ENCODE results near the gene GPR176.
A peak's percentile ranks its signal among the peaks of the same experiment; 100 is the strongest.

GPR176 gene

DNA sequence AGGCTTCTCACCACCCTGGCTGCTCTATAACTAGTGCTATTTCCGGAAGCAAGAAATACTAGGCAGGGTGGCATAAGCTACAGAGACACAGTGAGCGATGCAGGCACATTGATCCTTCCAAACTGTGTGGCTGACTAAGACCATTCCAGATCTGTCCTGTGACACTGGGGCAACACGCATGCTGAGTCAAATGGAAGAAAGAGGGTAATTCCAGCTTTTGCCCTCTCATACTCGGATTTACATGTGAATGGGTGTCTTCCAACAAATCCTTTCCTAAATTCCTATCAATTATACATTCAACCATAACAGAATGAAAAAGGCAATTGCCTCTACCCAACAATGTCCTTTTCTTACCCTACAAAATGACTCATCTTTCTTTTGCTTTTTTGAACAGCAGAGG lies 142.6 kb downstream of the GPR176 start:
- DNase-seq (ENCODE audit: insufficient read length, low spot score) (no peak), FAIRE-seq (peak; percentile 33)
- no peak for TF ChIP-seq POLR2A (IDR thresholded peaks at IDR 0.05; ENCODE audit: low read depth, low read length)

DNA sequence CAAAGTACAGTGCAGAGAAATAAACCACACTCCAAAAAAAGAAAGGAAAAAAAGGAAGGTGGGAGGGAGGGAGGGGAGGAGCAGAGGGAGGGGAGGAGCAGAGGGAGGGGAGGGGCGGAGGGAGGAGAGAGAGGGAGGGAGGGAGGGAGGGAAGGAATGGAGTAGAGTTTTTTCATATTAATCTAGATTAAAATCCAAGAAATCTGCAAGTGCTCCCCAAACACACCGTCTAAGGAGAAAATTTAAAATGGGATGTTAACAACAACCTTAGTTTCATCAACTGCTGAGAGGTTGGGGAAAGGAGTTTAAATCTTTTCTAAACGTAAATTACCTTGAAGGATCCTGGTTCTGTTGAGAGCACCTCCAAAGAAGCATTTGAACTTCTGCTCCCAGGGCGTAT lies 144.0 kb downstream of the GPR176 start:
- FAIRE-seq (no peak), DNase-seq (ENCODE audit: insufficient read length, low spot score) (no peak)
- TF ChIP-seq POLR2A (IDR thresholded peaks at IDR 0.05; ENCODE audit: low read depth, low read length) = no peak

- no peak for TF ChIP-seq POLR2A (IDR thresholded peaks at IDR 0.05; ENCODE audit: low read depth, low read length)
- FAIRE-seq = no peak
- no peak for DNase-seq (ENCODE audit: insufficient read length, low spot score)
Observed at GRCh38 chr15:39774688-39775267, 145.3 kb downstream of the GPR176 start.

- FAIRE-seq (peak; percentile 95), DNase-seq (ENCODE audit: insufficient read length, low spot score) (no peak)
- TF ChIP-seq POLR2A (IDR thresholded peaks at IDR 0.05; ENCODE audit: low read depth, low read length) = no peak
Observed at GRCh38 chr15:39770748-39771689, 149.0 kb downstream of the GPR176 start.

DNA sequence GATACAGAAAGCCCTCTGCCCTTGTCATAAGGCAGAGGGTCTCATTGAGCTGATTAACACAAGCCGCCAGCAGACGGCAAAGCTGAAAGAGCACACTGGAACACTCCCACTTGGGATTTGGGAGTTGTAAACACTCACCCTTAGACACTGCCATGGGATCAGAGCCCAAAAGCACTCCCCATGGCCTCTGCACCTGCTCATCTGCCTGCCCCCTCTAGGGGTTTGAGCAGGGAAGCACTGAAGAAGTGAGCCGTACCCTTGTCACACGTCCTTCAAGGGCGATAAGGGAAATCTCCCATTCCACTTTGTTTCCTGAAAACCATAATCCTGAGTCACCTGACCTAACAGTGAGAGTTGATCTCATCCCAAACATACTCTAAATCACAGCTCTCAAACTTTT lies 152.1 kb downstream of the GPR176 start:
- DNase-seq (ENCODE audit: insufficient read length, low spot score) = no peak
- TF ChIP-seq POLR2A (IDR thresholded peaks at IDR 0.05; ENCODE audit: low read depth, low read length) = no peak
- no peak for FAIRE-seq

DNA sequence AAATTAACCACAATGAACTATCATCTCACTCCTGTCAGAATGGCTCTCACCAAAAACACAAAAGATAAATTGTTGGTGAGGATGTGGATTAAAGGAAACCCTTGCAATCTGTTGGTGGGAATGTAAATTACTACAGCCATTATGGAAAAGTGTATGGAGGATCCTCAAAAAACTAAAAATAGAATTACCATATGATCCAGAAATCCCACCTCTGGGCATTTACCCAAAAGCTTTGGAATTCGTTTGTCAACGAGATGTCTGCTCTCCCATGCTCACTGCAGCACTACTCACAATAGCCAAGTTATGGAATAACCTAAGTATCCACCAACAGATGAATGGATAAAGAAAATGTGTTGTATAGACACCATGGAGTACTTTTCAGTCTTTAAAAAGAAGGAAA lies 159.1 kb downstream of the GPR176 start:
- no peak for FAIRE-seq
- TF ChIP-seq POLR2A (IDR thresholded peaks at IDR 0.05; ENCODE audit: low read depth, low read length) = no peak

DNA sequence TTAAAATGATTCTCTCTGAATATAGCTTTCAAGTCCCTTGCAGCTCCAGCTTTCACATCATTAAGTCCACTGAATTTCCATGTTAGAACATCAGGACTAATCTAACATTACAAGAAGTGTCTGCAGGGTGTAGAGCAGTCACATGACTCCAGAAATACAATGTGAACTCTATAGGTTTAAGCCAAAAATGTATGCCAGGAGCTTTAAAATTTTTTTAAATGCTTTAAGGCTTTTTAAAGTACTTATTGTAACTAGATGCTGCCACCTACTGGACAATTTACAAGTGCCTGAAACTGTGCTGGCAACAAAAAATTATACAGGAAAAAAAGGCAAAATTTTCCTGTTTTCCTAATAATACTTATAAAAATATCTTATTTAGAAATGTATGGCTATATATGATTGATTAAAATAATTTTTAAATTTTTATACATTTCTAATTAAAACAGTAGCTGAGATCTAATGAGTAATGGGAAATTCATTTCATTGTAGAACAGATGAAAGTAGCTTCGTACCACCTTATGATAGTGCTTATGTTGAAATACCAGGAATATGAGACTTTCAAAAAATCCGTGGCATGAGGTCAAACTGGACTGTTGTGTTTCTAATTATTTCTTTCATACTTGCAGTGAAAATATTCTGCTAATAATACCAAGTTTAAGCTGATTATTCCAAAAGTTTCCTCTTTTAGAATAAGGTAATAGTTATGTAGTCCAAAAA lies 163.1 kb downstream of the GPR176 start:
- no peak for TF ChIP-seq POLR2A (IDR thresholded peaks at IDR 0.05; ENCODE audit: low read depth, low read length)
- FAIRE-seq = no peak
- no peak for DNase-seq (ENCODE audit: insufficient read length, low spot score)

More for the DNA sequence above, 159.1 kb downstream of the GPR176 start:
- no peak for DNase-seq (ENCODE audit: insufficient read length, low spot score)

GRCh38 chr15:39752991-39753390 lies 167.1 kb downstream of the GPR176 start:
- no peak for DNase-seq (ENCODE audit: insufficient read length, low spot score)
- FAIRE-seq = no peak
- TF ChIP-seq POLR2A (IDR thresholded peaks at IDR 0.05; ENCODE audit: low read depth, low read length) = no peak

DNA sequence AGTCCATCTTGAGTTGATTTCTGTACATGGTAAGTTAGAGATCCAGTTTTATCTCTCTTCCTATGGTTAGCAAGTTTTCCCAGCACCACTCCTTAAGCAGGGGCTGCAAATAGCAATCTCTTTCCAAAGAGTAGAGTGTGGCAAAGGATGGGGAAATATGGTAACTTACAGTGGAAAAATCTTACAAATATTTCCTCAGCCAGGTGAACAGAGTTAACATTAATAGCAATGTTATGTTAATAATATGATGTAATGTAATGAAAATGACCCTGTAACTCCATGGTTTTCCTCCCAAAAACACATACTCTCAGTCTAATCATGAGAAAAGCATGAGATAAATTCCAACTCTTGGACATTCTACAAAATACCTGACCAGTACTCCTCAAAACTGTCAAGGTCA lies 167.8 kb downstream of the GPR176 start:
- no peak for TF ChIP-seq POLR2A (IDR thresholded peaks at IDR 0.05; ENCODE audit: low read depth, low read length)
- DNase-seq (ENCODE audit: insufficient read length, low spot score) (no peak), FAIRE-seq (no peak)
